ENCODE measurements around the gene MMP7. TPM values are rescaled to one million over a fixed set of nuclear protein-coding genes. Genes with fewer than 3 reads are reported as not detected.

MMP7 gene
- total and polyA plus RNA-seq, 2 experiments from 2014 or later: 2.8 to 5.0 TPM

GRCh38 chr11:102552447-102553194 lies 22.1 kb upstream of the MMP7 start:
- H3K36me3 ChIP-seq (replicated peaks; ENCODE audit: insufficient read depth, low read depth): no peaks in the 10 kb centered on the region
- H3K9me2 ChIP-seq (replicated peaks; ENCODE audit: insufficient read depth): no peaks in the 10 kb centered on the region
- 50% methylated on average over 8 of the region's 8 CpGs for WGBS (ENCODE audit: low lambda C conversion rate, missing lambda C conversion rate)
- H3K4me3 ChIP-seq: no peak overlapping the region
- no peak overlapping the region for H3K4me2 ChIP-seq
- no peaks in the 10 kb centered on the region for H3K79me2 ChIP-seq
- peak; percentile 51 for DNase-seq (ENCODE audit: low spot score)
- H3K27ac ChIP-seq: peak overlapping the region; percentile 69
- H4K20me1 ChIP-seq (ENCODE audit: insufficient read depth, poor library complexity, severe bottlenecking): no peaks in the 10 kb centered on the region
- no peaks in the 10 kb centered on the region for H3K9me3 ChIP-seq (ENCODE audit: low read depth)
- no peak overlapping the region for H2AFZ ChIP-seq
- no peaks in the 10 kb centered on the region for H3K27me3 ChIP-seq
- peaks cover 18% of the 10 kb centered on the region for H3K4me1 ChIP-seq (ENCODE audit: insufficient read depth)
- TF ChIP-seq EZH2 (IDR thresholded peaks at IDR 0.05; ENCODE audit: borderline replicate concordance) (no peak), EZH2phosphoT487 (IDR thresholded peaks at IDR 0.05; ENCODE audit: low read depth, severe bottlenecking, unreplicated experiment) (no peak), CTCF (IDR thresholded peaks at IDR 0.05; ENCODE audit: poor library complexity) (no peak)

- Histone ChIP-seq H3K27ac (peak overlapping the region; percentile 69), H3K4me1 (ENCODE audit: insufficient read depth) (peaks cover 18% of the 10 kb centered on the region), H4K20me1 (ENCODE audit: insufficient read depth, poor library complexity, severe bottlenecking) (no peaks in the 10 kb centered on the region), H3K9me3 (ENCODE audit: low read depth) (no peaks in the 10 kb centered on the region), H2AFZ (no peak overlapping the region), H3K4me2 (no peak overlapping the region), H3K4me3 (no peak overlapping the region), H3K36me3 (replicated peaks; ENCODE audit: insufficient read depth, low read depth) (no peaks in the 10 kb centered on the region), H3K9me2 (replicated peaks; ENCODE audit: insufficient read depth) (no peaks in the 10 kb centered on the region), H3K27me3 (no peaks in the 10 kb centered on the region), H3K79me2 (no peaks in the 10 kb centered on the region)
- DNase-seq (ENCODE audit: low spot score): no peak
- TF ChIP-seq EZH2phosphoT487 (IDR thresholded peaks at IDR 0.05; ENCODE audit: low read depth, severe bottlenecking, unreplicated experiment) (no peak), CTCF (IDR thresholded peaks at IDR 0.05; ENCODE audit: poor library complexity) (no peak), EZH2 (IDR thresholded peaks at IDR 0.05; ENCODE audit: borderline replicate concordance) (no peak)
- WGBS (ENCODE audit: low lambda C conversion rate, missing lambda C conversion rate): 86% methylated on average over 2 of the region's 2 CpGs
Measured at GRCh38 chr11:102552020-102552419, 21.5 kb upstream of the MMP7 start.

GRCh38 chr11:102551169-102551781 lies 20.7 kb upstream of the MMP7 start:
- no peaks in the 10 kb centered on the region for H3K9me3 ChIP-seq (ENCODE audit: low read depth)
- no peak overlapping the region for H3K4me2 ChIP-seq
- no peaks in the 10 kb centered on the region for H3K79me2 ChIP-seq
- peak overlapping the region; percentile 69 for H3K27ac ChIP-seq
- TF ChIP-seq CTCF (IDR thresholded peaks at IDR 0.05; ENCODE audit: poor library complexity) (no peak), EZH2phosphoT487 (IDR thresholded peaks at IDR 0.05; ENCODE audit: low read depth, severe bottlenecking, unreplicated experiment) (no peak), EZH2 (IDR thresholded peaks at IDR 0.05; ENCODE audit: borderline replicate concordance) (no peak)
- WGBS (ENCODE audit: low lambda C conversion rate, missing lambda C conversion rate): 78% methylated on average over 6 of the region's 6 CpGs
- peaks cover 18% of the 10 kb centered on the region for H3K4me1 ChIP-seq (ENCODE audit: insufficient read depth)
- H3K4me3 ChIP-seq: no peak overlapping the region
- no peaks in the 10 kb centered on the region for H3K9me2 ChIP-seq (replicated peaks; ENCODE audit: insufficient read depth)
- no peaks in the 10 kb centered on the region for H3K27me3 ChIP-seq
- H3K36me3 ChIP-seq (replicated peaks; ENCODE audit: insufficient read depth, low read depth): no peaks in the 10 kb centered on the region
- no peaks in the 10 kb centered on the region for H4K20me1 ChIP-seq (ENCODE audit: insufficient read depth, poor library complexity, severe bottlenecking)
- H2AFZ ChIP-seq: no peak overlapping the region
- DNase-seq (ENCODE audit: low spot score): no peak

Measured in hepatocyte (in vitro differentiated cells).